Measurements from ENCODE around the gene ZSWIM5.
"Not testable (repeated sequence)": the region's sequence is repeated elsewhere in the genome, so short reads cannot be mapped to it uniquely, and the experiment has no call there.

Gene ZSWIM5

GRCh38 chr1:45067806-45068205 lies 138.6 kb downstream of the ZSWIM5 start:
- Histone ChIP-seq H3K9ac (ENCODE audit: low read depth in 1 of 2, low read length in 2 of 2) (no peak overlapping the region), H3K4me3 (ENCODE audit: low read depth in 1 of 2, low read length in 2 of 2) (no peak overlapping the region), H3K27me3 (ENCODE audit: control insufficient read depth in 1 of 2, insufficient read depth in 2 of 2, low read length in 2 of 2) (no peaks in the 10 kb centered on the region), H3K36me3 (ENCODE audit: control insufficient read depth in 1 of 2, insufficient read depth in 2 of 2, low read length in 2 of 2) (no peaks in the 10 kb centered on the region), H3K9me3 (ENCODE audit: control insufficient read depth in 1 of 2, low read length in 2 of 2) (no peaks in the 10 kb centered on the region), H3K4me1 (ENCODE audit: control insufficient read depth in 1 of 2, insufficient read depth in 2 of 2, low read length in 2 of 2) (no peaks in the 10 kb centered on the region), H3K27ac (ENCODE audit: low read depth, low read length) (no peak overlapping the region)

DNA sequence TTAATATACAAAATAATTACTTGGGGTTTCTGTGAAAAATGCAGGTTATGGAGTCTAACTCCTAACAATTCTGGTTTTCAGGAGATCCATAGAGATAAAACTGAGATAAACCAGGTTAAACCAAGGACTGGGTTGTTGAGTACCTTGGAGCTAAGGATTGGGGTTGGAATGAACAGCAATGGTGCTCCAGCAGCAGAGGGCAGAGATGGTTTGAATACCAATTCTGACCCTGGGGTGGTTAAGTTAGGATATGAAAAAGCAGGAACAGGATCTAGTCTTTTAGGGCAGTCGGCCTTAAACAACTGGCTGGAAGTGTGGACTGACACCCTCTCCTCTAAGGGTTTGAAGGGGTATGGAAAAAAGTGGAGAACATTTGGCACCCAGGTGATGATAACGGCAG lies 141.3 kb downstream of the ZSWIM5 start:
- Histone ChIP-seq H3K9ac (ENCODE audit: low read depth in 1 of 2, low read length in 2 of 2) (no peak overlapping the region), H3K9me3 (ENCODE audit: control insufficient read depth in 1 of 2, low read length in 2 of 2) (no peaks in the 10 kb centered on the region), H3K4me3 (ENCODE audit: low read depth in 1 of 2, low read length in 2 of 2) (no peak overlapping the region), H3K36me3 (ENCODE audit: control insufficient read depth in 1 of 2, insufficient read depth in 2 of 2, low read length in 2 of 2) (no peaks in the 10 kb centered on the region), H3K27me3 (ENCODE audit: control insufficient read depth in 1 of 2, insufficient read depth in 2 of 2, low read length in 2 of 2) (no peaks in the 10 kb centered on the region), H3K27ac (ENCODE audit: low read depth, low read length) (no peak overlapping the region), H3K4me1 (ENCODE audit: control insufficient read depth in 1 of 2, insufficient read depth in 2 of 2, low read length in 2 of 2) (no peaks in the 10 kb centered on the region)

- H3K4me1 ChIP-seq (ENCODE audit: control insufficient read depth in 1 of 2, insufficient read depth in 2 of 2, low read length in 2 of 2); H3K27me3 ChIP-seq (ENCODE audit: control insufficient read depth in 1 of 2, insufficient read depth in 2 of 2, low read length in 2 of 2); H3K9me3 ChIP-seq (ENCODE audit: control insufficient read depth in 1 of 2, low read length in 2 of 2); H3K4me3 ChIP-seq (ENCODE audit: low read depth in 1 of 2, low read length in 2 of 2); H3K9ac ChIP-seq (ENCODE audit: low read depth in 1 of 2, low read length in 2 of 2); H3K27ac ChIP-seq (ENCODE audit: low read depth, low read length): not testable (repeated sequence)
- peaks cover 3 to 12% of the 10 kb centered on the region in 2 donors for H3K36me3 ChIP-seq (ENCODE audit: control insufficient read depth in 1 of 2, insufficient read depth in 2 of 2, low read length in 2 of 2)
Measured at GRCh38 chr1:45062463-45062862, 143.9 kb downstream of the ZSWIM5 start.

DNA sequence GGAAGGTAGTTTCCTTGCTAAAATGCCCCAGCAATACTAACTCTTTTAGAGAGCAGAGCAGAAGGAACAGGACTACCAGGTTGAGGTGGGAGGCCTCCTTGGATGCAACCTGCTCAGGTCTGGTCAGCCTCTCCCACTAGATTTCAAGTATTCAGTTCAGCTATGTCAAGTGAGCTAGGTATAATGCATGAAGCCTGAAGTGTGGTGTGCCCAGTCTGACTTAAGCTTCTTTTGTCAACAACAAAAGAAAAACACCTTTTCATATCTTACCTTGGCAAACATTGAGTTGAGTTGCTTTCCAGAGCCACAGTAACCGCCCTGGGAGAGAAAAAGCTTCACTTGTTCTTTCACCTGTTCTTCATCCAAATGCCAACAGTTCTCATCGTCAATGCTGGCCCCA lies 146.6 kb downstream of the ZSWIM5 start:
- peaks cover 4 to 12% of the 10 kb centered on the region in 2 donors for H3K36me3 ChIP-seq (ENCODE audit: control insufficient read depth in 1 of 2, insufficient read depth in 2 of 2, low read length in 2 of 2)
- H3K27me3 ChIP-seq (ENCODE audit: control insufficient read depth in 1 of 2, insufficient read depth in 2 of 2, low read length in 2 of 2) = no peaks in the 10 kb centered on the region
- no peak overlapping the region for H3K27ac ChIP-seq (ENCODE audit: low read depth, low read length)
- no peaks in the 10 kb centered on the region for H3K9me3 ChIP-seq (ENCODE audit: control insufficient read depth in 1 of 2, low read length in 2 of 2)
- H3K9ac ChIP-seq (ENCODE audit: low read depth in 1 of 2, low read length in 2 of 2) = no peak overlapping the region
- no peak overlapping the region for H3K4me3 ChIP-seq (ENCODE audit: low read depth in 1 of 2, low read length in 2 of 2)
- no peaks in the 10 kb centered on the region for H3K4me1 ChIP-seq (ENCODE audit: control insufficient read depth in 1 of 2, insufficient read depth in 2 of 2, low read length in 2 of 2)

- Histone ChIP-seq H3K9ac (ENCODE audit: low read depth in 1 of 2, low read length in 2 of 2) (no peak overlapping the region), H3K27ac (ENCODE audit: low read depth, low read length) (no peak overlapping the region), H3K4me1 (ENCODE audit: control insufficient read depth in 1 of 2, insufficient read depth in 2 of 2, low read length in 2 of 2) (no peaks in the 10 kb centered on the region), H3K9me3 (ENCODE audit: control insufficient read depth in 1 of 2, low read length in 2 of 2) (no peaks in the 10 kb centered on the region), H3K27me3 (ENCODE audit: control insufficient read depth in 1 of 2, insufficient read depth in 2 of 2, low read length in 2 of 2) (no peaks in the 10 kb centered on the region), H3K4me3 (ENCODE audit: low read depth in 1 of 2, low read length in 2 of 2) (no peak overlapping the region), H3K36me3 (ENCODE audit: control insufficient read depth in 1 of 2, insufficient read depth in 2 of 2, low read length in 2 of 2) (peaks cover 4 to 12% of the 10 kb centered on the region in 2 donors)
Measured at GRCh38 chr1:45057542-45057941, 148.9 kb downstream of the ZSWIM5 start.

DNA sequence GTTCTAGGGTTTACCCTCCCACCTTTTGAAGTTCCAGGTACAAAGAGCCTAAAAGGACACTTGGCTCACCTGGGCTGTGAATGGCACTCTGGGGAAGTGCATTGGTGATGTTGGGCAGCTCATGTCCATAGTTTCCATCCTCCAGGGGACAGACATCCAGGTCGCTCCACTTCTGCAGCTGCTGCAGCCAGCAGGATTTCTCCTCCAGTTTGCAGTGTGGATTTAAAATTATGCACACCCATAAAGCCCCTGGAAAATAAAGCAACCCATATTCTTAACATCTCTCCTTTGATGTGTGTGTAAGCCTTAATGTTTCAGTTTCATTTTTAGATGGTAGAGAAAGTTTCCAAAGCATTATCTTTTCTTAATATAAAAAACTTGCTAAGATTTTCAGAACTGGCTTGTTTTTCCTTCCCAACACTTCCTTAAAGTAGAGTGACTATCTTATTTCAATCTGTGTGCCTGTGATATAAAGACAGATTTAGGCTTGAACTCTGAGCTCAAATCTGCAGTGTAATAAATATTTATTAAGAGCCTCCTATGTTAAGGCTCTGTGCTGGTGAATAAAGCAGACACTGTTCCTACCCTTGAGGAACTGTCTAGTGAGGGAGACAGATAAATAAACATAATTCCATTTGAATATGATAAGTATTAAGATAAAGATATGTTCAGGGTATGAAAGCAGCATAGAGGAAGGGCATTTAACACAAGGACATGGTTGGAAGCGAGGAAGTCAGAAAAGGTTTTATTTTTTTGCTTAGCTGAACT lies 155.2 kb downstream of the ZSWIM5 start:
- H3K27me3 ChIP-seq (ENCODE audit: control insufficient read depth in 1 of 2, insufficient read depth in 2 of 2, low read length in 2 of 2) = no peaks in the 10 kb centered on the region
- H3K4me3 ChIP-seq (ENCODE audit: low read depth in 1 of 2, low read length in 2 of 2) = peak overlapping the region; percentile 11 to 45
- peaks cover 6 to 13% of the 10 kb centered on the region in 2 donors for H3K4me1 ChIP-seq (ENCODE audit: control insufficient read depth in 1 of 2, insufficient read depth in 2 of 2, low read length in 2 of 2)
- no peaks in the 10 kb centered on the region for H3K9me3 ChIP-seq (ENCODE audit: control insufficient read depth in 1 of 2, low read length in 2 of 2)
- H3K9ac ChIP-seq (ENCODE audit: low read depth in 1 of 2, low read length in 2 of 2) = no peak overlapping the region
- H3K27ac ChIP-seq (ENCODE audit: low read depth, low read length) = no peak overlapping the region
- H3K36me3 ChIP-seq (ENCODE audit: control insufficient read depth in 1 of 2, insufficient read depth in 2 of 2, low read length in 2 of 2) = peaks cover 0 to 3% of the 10 kb centered on the region in 2 donors

DNA sequence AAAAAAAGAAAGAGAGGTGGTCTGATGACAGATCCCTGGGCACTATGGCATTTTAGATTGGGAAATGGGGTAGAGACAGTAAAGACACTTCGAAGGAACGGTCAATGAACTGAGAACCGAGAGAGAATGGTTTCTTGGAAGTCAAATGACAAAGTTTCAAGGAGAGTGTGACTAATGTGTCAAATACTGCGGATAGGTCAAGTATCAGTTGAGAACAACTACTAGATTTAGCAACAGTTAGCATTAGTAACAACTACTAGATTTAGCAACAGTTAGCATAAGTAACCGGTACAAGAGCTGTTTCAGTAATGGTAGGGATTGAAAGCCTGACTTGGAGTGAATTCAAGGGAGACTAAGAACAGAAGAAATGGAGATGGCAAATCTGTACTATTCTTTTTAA lies 159.4 kb downstream of the ZSWIM5 start:
- peaks cover 0 to 6% of the 10 kb centered on the region in 2 donors for H3K36me3 ChIP-seq (ENCODE audit: control insufficient read depth in 1 of 2, insufficient read depth in 2 of 2, low read length in 2 of 2)
- H3K9me3 ChIP-seq (ENCODE audit: control insufficient read depth in 1 of 2, low read length in 2 of 2) = no peaks in the 10 kb centered on the region
- H3K4me3 ChIP-seq (ENCODE audit: low read depth in 1 of 2, low read length in 2 of 2) = no peak overlapping the region
- H3K9ac ChIP-seq (ENCODE audit: low read depth in 1 of 2, low read length in 2 of 2) = no peak overlapping the region
- peaks cover 6 to 13% of the 10 kb centered on the region in 2 donors for H3K4me1 ChIP-seq (ENCODE audit: control insufficient read depth in 1 of 2, insufficient read depth in 2 of 2, low read length in 2 of 2)
- H3K27me3 ChIP-seq (ENCODE audit: control insufficient read depth in 1 of 2, insufficient read depth in 2 of 2, low read length in 2 of 2) = no peaks in the 10 kb centered on the region
- H3K27ac ChIP-seq (ENCODE audit: low read depth, low read length) = no peak overlapping the region

DNA sequence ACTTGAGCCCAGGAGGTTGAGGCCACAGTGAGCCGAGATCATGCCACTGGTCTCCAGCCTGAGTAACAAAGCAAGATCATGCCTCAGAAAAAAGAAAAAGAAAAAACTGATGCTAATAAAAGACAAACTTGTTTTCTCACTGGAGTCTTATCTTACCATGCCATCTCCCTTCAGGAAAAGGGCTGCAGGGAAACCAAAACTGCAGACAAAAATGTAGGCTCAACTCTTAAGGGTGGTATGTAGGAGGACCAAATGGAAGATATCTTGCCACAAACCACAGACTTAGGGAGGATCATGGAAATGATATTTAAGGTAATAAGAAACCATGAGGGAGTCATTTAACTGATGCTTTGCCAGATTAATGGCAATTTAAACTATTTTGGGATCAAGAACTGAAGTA lies 161.5 kb downstream of the ZSWIM5 start:
- H3K27ac ChIP-seq (ENCODE audit: low read depth, low read length) = no peak overlapping the region
- no peak overlapping the region for H3K4me3 ChIP-seq (ENCODE audit: low read depth in 1 of 2, low read length in 2 of 2)
- no peaks in the 10 kb centered on the region for H3K9me3 ChIP-seq (ENCODE audit: control insufficient read depth in 1 of 2, low read length in 2 of 2)
- peaks cover 0 to 6% of the 10 kb centered on the region in 2 donors for H3K36me3 ChIP-seq (ENCODE audit: control insufficient read depth in 1 of 2, insufficient read depth in 2 of 2, low read length in 2 of 2)
- no peak overlapping the region for H3K9ac ChIP-seq (ENCODE audit: low read depth in 1 of 2, low read length in 2 of 2)
- no peaks in the 10 kb centered on the region for H3K4me1 ChIP-seq (ENCODE audit: control insufficient read depth in 1 of 2, insufficient read depth in 2 of 2, low read length in 2 of 2)
- no peaks in the 10 kb centered on the region for H3K27me3 ChIP-seq (ENCODE audit: control insufficient read depth in 1 of 2, insufficient read depth in 2 of 2, low read length in 2 of 2)

- Histone ChIP-seq H3K36me3 (ENCODE audit: control insufficient read depth in 1 of 2, insufficient read depth in 2 of 2, low read length in 2 of 2) (peaks cover 0 to 6% of the 10 kb centered on the region in 2 donors), H3K4me3 (ENCODE audit: low read depth in 1 of 2, low read length in 2 of 2) (no peak overlapping the region), H3K27ac (ENCODE audit: low read depth, low read length) (no peak overlapping the region), H3K9me3 (ENCODE audit: control insufficient read depth in 1 of 2, low read length in 2 of 2) (no peaks in the 10 kb centered on the region), H3K4me1 (ENCODE audit: control insufficient read depth in 1 of 2, insufficient read depth in 2 of 2, low read length in 2 of 2) (peaks cover 0 to 3% of the 10 kb centered on the region in 2 donors), H3K9ac (ENCODE audit: low read depth in 1 of 2, low read length in 2 of 2) (no peak overlapping the region), H3K27me3 (ENCODE audit: control insufficient read depth in 1 of 2, insufficient read depth in 2 of 2, low read length in 2 of 2) (no peaks in the 10 kb centered on the region)
Measured at GRCh38 chr1:45043094-45043493, 163.3 kb downstream of the ZSWIM5 start.

- no peak overlapping the region for H3K4me3 ChIP-seq (ENCODE audit: low read depth in 1 of 2, low read length in 2 of 2)
- H3K36me3 ChIP-seq (ENCODE audit: control insufficient read depth in 1 of 2, insufficient read depth in 2 of 2, low read length in 2 of 2) = peaks cover 6 to 11% of the 10 kb centered on the region in 2 donors
- peaks cover 0 to 6% of the 10 kb centered on the region in 2 donors for H3K4me1 ChIP-seq (ENCODE audit: control insufficient read depth in 1 of 2, insufficient read depth in 2 of 2, low read length in 2 of 2)
- H3K27me3 ChIP-seq (ENCODE audit: control insufficient read depth in 1 of 2, insufficient read depth in 2 of 2, low read length in 2 of 2) = no peaks in the 10 kb centered on the region
- H3K27ac ChIP-seq (ENCODE audit: low read depth, low read length) = no peak overlapping the region
- no peaks in the 10 kb centered on the region for H3K9me3 ChIP-seq (ENCODE audit: control insufficient read depth in 1 of 2, low read length in 2 of 2)
- no peak overlapping the region for H3K9ac ChIP-seq (ENCODE audit: low read depth in 1 of 2, low read length in 2 of 2)
Measured at GRCh38 chr1:45040297-45040696, 166.1 kb downstream of the ZSWIM5 start.

Data from duodenal mucosa (tissue), 2 donors.